WTC11 (cell line): ENCODE results near the gene SPRY1. TPM values are rescaled to one million over a fixed set of nuclear protein-coding genes. Genes with fewer than 3 reads are reported as not detected.
A peak's percentile ranks its signal among the peaks of the same experiment; 100 is the strongest.

Experiments
- ATAC-seq: fragments of 200-7000 bp; cut with Tn5 transposase; 2 replicates; pipeline ENCODE4 v1.10.0; 2021; ENCODE audit warnings: mild to moderate bottlenecking, moderate library complexity
- CTCF ChIA-PET: fragments of 300-600 bp; sonication (Branson Sonifier 250); formaldehyde crosslinking; loops from one replicate; lab custom pipeline; 2021; ENCODE audit warnings: antibody characterized with exemption; lab: Charles Lee
- POLR2A ChIA-PET: fragments of 350-600 bp; sonication (Branson Sonifier 250); formaldehyde crosslinking; loops from one replicate; lab custom pipeline; 2021; ENCODE audit warnings: antibody characterized with exemption; lab: Charles Lee
- DNase-seq: peaks from one replicate; pipeline ENCODE4 v3.0.0; 2021; ENCODE audit warnings: low spot score
- H3K27ac Mint-ChIP-seq: 2 replicates; pipeline ENCODE4 v1.8.0; 2021; ENCODE audit warnings: mixed read lengths
- H3K27me3 Mint-ChIP-seq: 2 replicates; pipeline ENCODE4 v1.8.0; 2021; ENCODE audit warnings: low read depth, mild to moderate bottlenecking, moderate library complexity, mixed read lengths
- H3K36me3 Mint-ChIP-seq: 2 replicates; pipeline ENCODE4 v1.8.0; 2021; ENCODE audit warnings: mixed read lengths
- H3K4me1 Mint-ChIP-seq: 2 replicates; pipeline ENCODE4 v1.8.0; 2022; ENCODE audit warnings: mixed read lengths
- H3K4me3 Mint-ChIP-seq: 2 replicates; pipeline ENCODE4 v1.8.0; 2021; ENCODE audit warnings: mild to moderate bottlenecking, moderate library complexity, mixed read lengths
- H3K9me3 Mint-ChIP-seq: 2 replicates; pipeline ENCODE4 v1.8.0; 2021; ENCODE audit warnings: mixed read lengths
- ATF1 ChIP-seq: sonication (generic); formaldehyde crosslinking; IDR thresholded peaks from 2 replicates; pipeline ENCODE4 v1.8.1; 2023; ENCODE audit warnings: mild to moderate bottlenecking, moderate library complexity, missing genetic modification reagents
- ATF3 ChIP-seq: sonication (generic); formaldehyde crosslinking; conservative IDR thresholded peaks from 2 replicates; pipeline ENCODE4 v1.8.1; 2022; ENCODE audit warnings: mild to moderate bottlenecking, missing genetic modification reagents
- ATF6 ChIP-seq: sonication (generic); formaldehyde crosslinking; IDR thresholded peaks from 2 replicates; pipeline ENCODE4 v1.8.1; 2023; ENCODE audit warnings: mild to moderate bottlenecking, missing genetic modification reagents
- E2F5 ChIP-seq: sonication (generic); formaldehyde crosslinking; IDR thresholded peaks from 2 replicates; pipeline ENCODE4 v1.8.1; 2022; ENCODE audit warnings: mild to moderate bottlenecking, moderate library complexity, missing genetic modification reagents
- ELF4 ChIP-seq: sonication (generic); formaldehyde crosslinking; IDR thresholded peaks from 2 replicates; pipeline ENCODE4 v1.8.1; 2022; ENCODE audit warnings: low read depth, mild to moderate bottlenecking, moderate library complexity, missing genetic modification reagents
- JUN ChIP-seq: sonication (generic); formaldehyde crosslinking; IDR thresholded peaks from 2 replicates; pipeline ENCODE4 v1.8.0; 2023; ENCODE audit warnings: mild to moderate bottlenecking, missing genetic modification reagents
- MXD4 ChIP-seq: fragments of 250-450 bp; sonication (Bioruptor Pico); IDR thresholded peaks from 2 replicates; pipeline ENCODE4 v1.8.0; 2021; ENCODE audit warnings: mild to moderate bottlenecking, moderate library complexity, borderline replicate concordance
- NFE2L1 ChIP-seq: sonication (generic); formaldehyde crosslinking; IDR thresholded peaks from 2 replicates; pipeline ENCODE4 v1.8.1; 2023; ENCODE audit warnings: missing genetic modification reagents
- NR1H2 ChIP-seq: sonication (generic); formaldehyde crosslinking; IDR thresholded peaks from 2 replicates; pipeline ENCODE4 v1.9.0; 2021; ENCODE audit warnings: mild to moderate bottlenecking, moderate library complexity, missing genetic modification reagents
- NR2C2 ChIP-seq: sonication (generic); formaldehyde crosslinking; IDR thresholded peaks from 2 replicates; pipeline ENCODE4 v1.8.0; 2022; ENCODE audit warnings: mild to moderate bottlenecking, missing genetic modification reagents
- NR3C1 ChIP-seq: sonication (generic); formaldehyde crosslinking; conservative IDR thresholded peaks from 2 replicates; pipeline ENCODE4 v1.8.1; 2023; ENCODE audit warnings: low read depth, mild to moderate bottlenecking, missing genetic modification reagents
- PRRX2 ChIP-seq: fragments of 250-450 bp; sonication (Bioruptor Pico); IDR thresholded peaks from 2 replicates; pipeline ENCODE4 v1.8.0; 2021; ENCODE audit warnings: mild to moderate bottlenecking
- RELA ChIP-seq: sonication (generic); formaldehyde crosslinking; IDR thresholded peaks from 2 replicates; pipeline ENCODE4 v1.8.1; 2022; ENCODE audit warnings: missing genetic modification reagents, mild to moderate bottlenecking, borderline replicate concordance
- RORB ChIP-seq: fragments of 250-450 bp; sonication (Bioruptor Pico); IDR thresholded peaks from 2 replicates; pipeline ENCODE4 v1.9.0; 2021; ENCODE audit warnings: mild to moderate bottlenecking
- SMAD3 ChIP-seq: sonication (generic); formaldehyde crosslinking; IDR thresholded peaks from 2 replicates; pipeline ENCODE4 v1.8.0; 2022; ENCODE audit warnings: missing genetic modification reagents, mild to moderate bottlenecking, borderline replicate concordance
- SP1 ChIP-seq: sonication (generic); formaldehyde crosslinking; conservative IDR thresholded peaks from 2 replicates; pipeline ENCODE4 v1.8.1; 2022; ENCODE audit warnings: missing genetic modification reagents
- ZBTB43 ChIP-seq: sonication (generic); formaldehyde crosslinking; IDR thresholded peaks from 2 replicates; pipeline ENCODE4 v1.8.1; 2023; ENCODE audit warnings: mild to moderate bottlenecking, missing genetic modification reagents
- ZNF121 ChIP-seq: sonication (generic); formaldehyde crosslinking; IDR thresholded peaks from 2 replicates; pipeline ENCODE4 v1.8.0; 2023; ENCODE audit warnings: missing genetic modification reagents
- ZNF317 ChIP-seq: sonication (generic); formaldehyde crosslinking; IDR thresholded peaks from 2 replicates; pipeline ENCODE4 v1.8.1; 2023; ENCODE audit warnings: low read depth, mild to moderate bottlenecking, moderate library complexity, missing genetic modification reagents, borderline replicate concordance
- ZNF416 ChIP-seq: fragments of 250-450 bp; sonication (Bioruptor Pico); IDR thresholded peaks from 2 replicates; pipeline ENCODE4 v1.9.0; 2021; ENCODE audit warnings: mild to moderate bottlenecking, inconsistent platforms
- ZNF423 ChIP-seq: fragments of 250-450 bp; sonication (Bioruptor Pico); IDR thresholded peaks from 2 replicates; pipeline ENCODE4 v2.1.2; 2022; ENCODE audit warnings: mild to moderate bottlenecking, moderate library complexity
- ZNF425 ChIP-seq: fragments of 250-450 bp; sonication (Bioruptor Pico); conservative IDR thresholded peaks from 2 replicates; pipeline ENCODE4 v1.9.0; 2021; ENCODE audit warnings: mild to moderate bottlenecking
- total RNA-seq: library from RNA; stranded (reverse); gene quantifications from 3 replicates; pipeline ENCODE4 v1.2.3, GENCODE V29; 2021

SPRY1 gene
- total RNA-seq, 1 experiment from 2014 or later, result 107 TPM

- Mint-ChIP-seq H3K27ac (peak overlapping the region; percentile 57), H3K4me1 (peaks cover 55% of the 10 kb centered on the region), H3K4me3 (no peak overlapping the region), H3K27me3 (no peaks in the 10 kb centered on the region), H3K36me3 (peaks cover 26% of the 10 kb centered on the region), H3K9me3 (no peaks in the 10 kb centered on the region)
- TF ChIP-seq ATF3, result no peak
- no peak for TF ChIP-seq MXD4 (CRISPR knock-in tag)
- peak; percentile 95 for TF ChIP-seq ZNF121 (CRISPR knock-in tag)
- POLR2A ChIA-PET, result interaction anchor here (0.7 kb wide), 2 partner anchors 12 to 610 kb away, joined by 3 to 9 read pairs; no protein-coding TSS in a partner anchor
- CTCF ChIA-PET, result interaction anchor here (0.7 kb wide), 1 partner anchor 210 kb away, joined by 3 read pairs; no protein-coding TSS in a partner anchor
- DNase-seq (no peak), ATAC-seq (peak; percentile 66)
Measured at GRCh38 chr4:123406872-123407271, 10.3 kb downstream of the SPRY1 start.

GRCh38 chr4:123408471-123409084 is 12.0 kb downstream of the SPRY1 start:
- peaks cover 9% of the 10 kb centered on the region for H3K36me3 Mint-ChIP-seq
- TF ChIP-seq ZNF416 (CRISPR knock-in tag) (no peak), PRRX2 (no peak), ZNF121 (CRISPR knock-in tag) (no peak), SMAD3 (CRISPR knock-in tag) (no peak), ELF4 (CRISPR knock-in tag) (no peak)
- ATAC-seq (peak; percentile 63), DNase-seq (no peak)
- peaks cover 56% of the 10 kb centered on the region for H3K4me1 Mint-ChIP-seq
- H3K9me3 Mint-ChIP-seq, result no peaks in the 10 kb centered on the region
- H3K27me3 Mint-ChIP-seq, result no peaks in the 10 kb centered on the region
- H3K27ac Mint-ChIP-seq, result no peak overlapping the region; the same call in 1 of the 2 replicates
- no peak overlapping the region for H3K4me3 Mint-ChIP-seq
- CTCF ChIA-PET, result interaction anchor here (1.3 kb wide), 1 partner anchor 10 kb away, joined by 6 read pairs; no protein-coding TSS in a partner anchor
- POLR2A ChIA-PET, result interaction anchor here (1.2 kb wide), 1 partner anchor 9 kb away, joined by 3 read pairs; no protein-coding TSS in a partner anchor

GRCh38 chr4:123409334-123409733 is 12.7 kb downstream of the SPRY1 start:
- DNase-seq, result no peak
- CTCF ChIA-PET, result interaction anchor here (1.3 to 1.6 kb wide), 2 partner anchors 9 to 10 kb away, joined by 3 to 6 read pairs; no protein-coding TSS in a partner anchor
- Mint-ChIP-seq H3K27ac (no peak overlapping the region), H3K4me3 (no peak overlapping the region), H3K27me3 (no peaks in the 10 kb centered on the region), H3K36me3 (peaks cover 2% of the 10 kb centered on the region)
- TF ChIP-seq RORB (CRISPR knock-in tag) (0 out of 2 replicates have a peak, but pooled peaks have one; percentile 65), ZBTB43 (CRISPR knock-in tag) (no peak)
- TF ChIP-seq, all 79 proteins: peak for 1
- POLR2A ChIA-PET, result interaction anchor here (1.2 kb wide), 1 partner anchor 10 kb away, joined by 3 read pairs; no protein-coding TSS in a partner anchor
- ATAC-seq, result no peak
- H3K9me3 Mint-ChIP-seq, result no peaks in the 10 kb centered on the region
- peaks cover 52% of the 10 kb centered on the region for H3K4me1 Mint-ChIP-seq

GRCh38 chr4:123411514-123411913 is 14.9 kb downstream of the SPRY1 start:
- DNase-seq (no peak), ATAC-seq (no peak)
- Mint-ChIP-seq H3K9me3 (no peaks in the 10 kb centered on the region), H3K4me3 (no peak overlapping the region), H3K4me1 (peaks cover 46% of the 10 kb centered on the region), H3K36me3 (no peaks in the 10 kb centered on the region), H3K27me3 (no peaks in the 10 kb centered on the region), H3K27ac (no peak overlapping the region)
- ChIA-PET CTCF (no interaction called here), POLR2A (no interaction called here)
- TF ChIP-seq NFE2L1 (CRISPR knock-in tag), result no peak
- TF ChIP-seq ZNF317 (CRISPR knock-in tag), result no peak
- no peak for TF ChIP-seq SP1
- no peak for TF ChIP-seq RELA
- TF ChIP-seq E2F5 (CRISPR knock-in tag), result no peak
- no peak for TF ChIP-seq JUN (CRISPR knock-in tag)
- TF ChIP-seq ELF4 (CRISPR knock-in tag), result no peak
- TF ChIP-seq NR2C2 (CRISPR knock-in tag), result no peak
- TF ChIP-seq ZNF425 (CRISPR knock-in tag), result no peak
- no peak for TF ChIP-seq ATF6 (CRISPR knock-in tag)
- TF ChIP-seq ATF1 (CRISPR knock-in tag), result no peak
- TF ChIP-seq NR1H2 (CRISPR knock-in tag), result no peak
- no peak for TF ChIP-seq NR3C1 (CRISPR knock-in tag)
- TF ChIP-seq ZNF416 (CRISPR knock-in tag), result no peak
- no peak for TF ChIP-seq ZNF423 (CRISPR knock-in tag)
